Transverse colon (tissue), 4 donors: ENCODE data around the gene OR5C1.

Source experiments
- POLR2A ChIP-seq: fragments of 450-650 bp; IDR thresholded peaks from one replicate; pipeline ENCODE4 v1.6.1; 2016; ENCODE audit warnings: antibody characterized with exemption, mild to moderate bottlenecking, moderate library complexity
- POLR2AphosphoS5 ChIP-seq, 3 donors: sonication (generic); formaldehyde crosslinking; IDR thresholded peaks; one replicate each; pipeline ENCODE4 v1.6.1; 2016; ENCODE audit warnings: antibody characterized with exemption in 3 of 3
- TF ChIP-seq, protein P1 (sequence below), 5 experiments: fragments of 200-600 bp in 3 of 5; fragments of 450-650 bp in 2 of 5; sonication (generic) in 3 of 5; IDR thresholded peaks; 1 replicate in 2 of 5; 2 replicates in 3 of 5; pipeline ENCODE4 v1.5.1; 2016 to 2017; ENCODE audit warnings: antibody characterized with exemption in 5 of 5, inconsistent platforms in 3 of 5, mild to moderate bottlenecking in 2 of 5, moderate library complexity in 1 of 5

DNA sequence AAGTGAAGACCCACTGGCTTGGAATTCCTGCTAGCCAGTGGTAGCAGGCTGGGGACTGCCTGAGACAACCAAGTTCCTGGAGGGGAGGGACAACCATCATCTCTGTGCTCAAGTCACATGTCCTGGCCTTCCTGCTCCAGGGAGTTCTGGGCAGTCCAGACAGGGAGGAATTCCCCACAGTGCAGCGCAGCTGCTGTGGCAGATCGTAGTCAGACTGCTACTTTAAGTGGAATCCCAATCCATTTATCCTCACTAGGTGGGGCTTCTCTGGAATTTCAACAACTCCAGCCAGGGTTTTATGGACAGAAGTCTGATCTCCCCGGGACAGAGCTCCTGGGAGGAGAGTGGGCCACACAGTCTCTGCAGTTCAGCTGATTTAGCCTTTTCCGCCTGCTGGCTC is 20.9 kb upstream of the OR5C1 start:
- TF ChIP-seq, protein P1, sequence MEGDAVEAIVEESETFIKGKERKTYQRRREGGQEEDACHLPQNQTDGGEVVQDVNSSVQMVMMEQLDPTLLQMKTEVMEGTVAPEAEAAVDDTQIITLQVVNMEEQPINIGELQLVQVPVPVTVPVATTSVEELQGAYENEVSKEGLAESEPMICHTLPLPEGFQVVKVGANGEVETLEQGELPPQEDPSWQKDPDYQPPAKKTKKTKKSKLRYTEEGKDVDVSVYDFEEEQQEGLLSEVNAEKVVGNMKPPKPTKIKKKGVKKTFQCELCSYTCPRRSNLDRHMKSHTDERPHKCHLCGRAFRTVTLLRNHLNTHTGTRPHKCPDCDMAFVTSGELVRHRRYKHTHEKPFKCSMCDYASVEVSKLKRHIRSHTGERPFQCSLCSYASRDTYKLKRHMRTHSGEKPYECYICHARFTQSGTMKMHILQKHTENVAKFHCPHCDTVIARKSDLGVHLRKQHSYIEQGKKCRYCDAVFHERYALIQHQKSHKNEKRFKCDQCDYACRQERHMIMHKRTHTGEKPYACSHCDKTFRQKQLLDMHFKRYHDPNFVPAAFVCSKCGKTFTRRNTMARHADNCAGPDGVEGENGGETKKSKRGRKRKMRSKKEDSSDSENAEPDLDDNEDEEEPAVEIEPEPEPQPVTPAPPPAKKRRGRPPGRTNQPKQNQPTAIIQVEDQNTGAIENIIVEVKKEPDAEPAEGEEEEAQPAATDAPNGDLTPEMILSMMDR (IDR thresholded peaks at IDR 0.05) = no peak
- TF ChIP-seq POLR2AphosphoS5 (IDR thresholded peaks at IDR 0.05) = no peak
- no peak for TF ChIP-seq POLR2A
